ENCODE data around the gene CLIP1.

CLIP1 gene

GRCh38 chr12:122243965-122244364, 178.5 kb downstream of the CLIP1 start:
- TF ChIP-seq TCF12 (IDR thresholded peaks at IDR 0.05; ENCODE audit: low read depth) (no peak), EP300 (IDR thresholded peaks at IDR 0.05; ENCODE audit: borderline replicate concordance) (no peak), TEAD4 (IDR thresholded peaks at IDR 0.05) (no peak), REST (IDR thresholded peaks at IDR 0.05; ENCODE audit: low read depth) (no peak), CEBPB (IDR thresholded peaks at IDR 0.05) (no peak), RAD21 (IDR thresholded peaks at IDR 0.05; ENCODE audit: low read depth) (no peak), NFIC (IDR thresholded peaks at IDR 0.05) (no peak), CREB1 (IDR thresholded peaks at IDR 0.05; ENCODE audit: low read depth) (no peak), TAF1 (IDR thresholded peaks at IDR 0.05; ENCODE audit: low read depth) (no peak), EGR1 (IDR thresholded peaks at IDR 0.05) (no peak), USF1 (IDR thresholded peaks at IDR 0.05) (no peak), YY1 (IDR thresholded peaks at IDR 0.05; ENCODE audit: low read depth) (no peak), ZBTB7A (IDR thresholded peaks at IDR 0.05; ENCODE audit: low read depth) (no peak), MAX (IDR thresholded peaks at IDR 0.05) (no peak), FOXM1 (IDR thresholded peaks at IDR 0.05; ENCODE audit: borderline replicate concordance, low read depth) (no peak)

GRCh38 chr12:122238861-122239260, 183.6 kb downstream of the CLIP1 start:
- TF ChIP-seq REST (IDR thresholded peaks at IDR 0.05; ENCODE audit: low read depth) (no peak), ZBTB7A (IDR thresholded peaks at IDR 0.05; ENCODE audit: low read depth) (no peak), NFIC (IDR thresholded peaks at IDR 0.05) (no peak), CREB1 (IDR thresholded peaks at IDR 0.05; ENCODE audit: low read depth) (no peak), TEAD4 (IDR thresholded peaks at IDR 0.05) (no peak), CEBPB (IDR thresholded peaks at IDR 0.05) (no peak), USF1 (IDR thresholded peaks at IDR 0.05) (no peak), RAD21 (IDR thresholded peaks at IDR 0.05; ENCODE audit: low read depth) (no peak), FOXM1 (IDR thresholded peaks at IDR 0.05; ENCODE audit: borderline replicate concordance, low read depth) (no peak)

GRCh38 chr12:122235741-122236140, 186.7 kb downstream of the CLIP1 start:
- no peak for TF ChIP-seq TCF12 (IDR thresholded peaks at IDR 0.05; ENCODE audit: low read depth)
- TF ChIP-seq REST (IDR thresholded peaks at IDR 0.05; ENCODE audit: low read depth): no peak
- TF ChIP-seq RAD21 (IDR thresholded peaks at IDR 0.05; ENCODE audit: low read depth): no peak
- no peak for TF ChIP-seq EP300 (IDR thresholded peaks at IDR 0.05; ENCODE audit: borderline replicate concordance)
- no peak for TF ChIP-seq EGR1 (IDR thresholded peaks at IDR 0.05)

GRCh38 chr12:122232691-122233090, 189.8 kb downstream of the CLIP1 start:
- no peak for TF ChIP-seq EP300 (IDR thresholded peaks at IDR 0.05; ENCODE audit: borderline replicate concordance)
- no peak for TF ChIP-seq FOXM1 (IDR thresholded peaks at IDR 0.05; ENCODE audit: borderline replicate concordance, low read depth)
- no peak for TF ChIP-seq CEBPB (IDR thresholded peaks at IDR 0.05)
- TF ChIP-seq ZBTB7A (IDR thresholded peaks at IDR 0.05; ENCODE audit: low read depth): no peak
- no peak for TF ChIP-seq TEAD4 (IDR thresholded peaks at IDR 0.05)
- TF ChIP-seq RAD21 (IDR thresholded peaks at IDR 0.05; ENCODE audit: low read depth): no peak
- no peak for TF ChIP-seq TAF1 (IDR thresholded peaks at IDR 0.05; ENCODE audit: low read depth)
- TF ChIP-seq USF1 (IDR thresholded peaks at IDR 0.05): no peak
- no peak for TF ChIP-seq EGR1 (IDR thresholded peaks at IDR 0.05)
- no peak for TF ChIP-seq MAX (IDR thresholded peaks at IDR 0.05)
